Hematopoietic multipotent progenitor cell treated with erythropoietin and hydrocortisone succinate and interleukin-3 and kit ligand, for 15 days (in vitro differentiated cells): Measurements from ENCODE around the gene C11orf24.
"Not testable (repeated sequence)": the region's sequence is repeated elsewhere in the genome, so short reads cannot be mapped to it uniquely, and the experiment has no call there.

Experiments used
- DNase-seq: peaks from one replicate; pipeline ENCODE4 v3.0.0-alpha.2; 2015; ENCODE audit warnings: low spot score

Gene C11orf24

DNA sequence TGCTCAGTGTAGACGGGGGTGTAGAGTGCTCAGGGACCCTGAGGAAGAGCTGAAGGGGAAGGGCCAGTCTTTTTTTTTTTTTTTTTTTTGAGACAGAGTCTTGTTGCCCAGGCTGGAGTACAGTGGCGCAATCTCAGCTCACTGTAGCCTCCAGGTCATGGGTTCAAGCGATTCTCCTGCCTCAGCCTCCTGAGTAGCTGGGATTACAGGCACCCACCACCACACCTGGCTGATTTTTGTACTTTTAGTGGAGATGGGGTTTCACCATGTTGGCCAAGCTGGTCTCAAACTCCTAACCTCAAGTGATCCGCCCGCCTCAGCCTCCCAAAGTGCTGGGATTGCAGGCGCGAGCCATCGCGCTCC is 27.7 kb upstream of the C11orf24 start:
- DNase-seq = not testable (repeated sequence)

GRCh38 chr11:68298659-68299516 is 27.1 kb upstream of the C11orf24 start:
- DNase-seq = no peak

- DNase-seq = peak; percentile 75
These were observed 26.3 kb upstream of the C11orf24 start for GRCh38 chr11:68297812-68298658.

DNA sequence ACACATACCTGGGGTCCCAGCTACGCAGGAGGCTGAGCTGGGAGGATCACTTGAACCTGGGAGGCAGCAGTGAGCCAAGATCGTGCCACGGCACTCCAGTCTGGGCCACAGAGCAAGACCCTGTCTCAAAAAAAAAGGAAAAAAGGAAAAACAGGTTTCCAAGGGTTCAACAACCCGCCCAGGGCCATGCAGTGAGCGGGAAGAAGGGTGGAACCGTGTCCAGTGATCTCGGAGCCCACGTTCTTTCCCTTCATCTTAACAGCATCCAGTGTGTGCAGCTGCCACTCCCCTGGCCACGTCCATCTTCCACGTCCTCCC is 25.7 kb upstream of the C11orf24 start:
- no peak for DNase-seq

DNA sequence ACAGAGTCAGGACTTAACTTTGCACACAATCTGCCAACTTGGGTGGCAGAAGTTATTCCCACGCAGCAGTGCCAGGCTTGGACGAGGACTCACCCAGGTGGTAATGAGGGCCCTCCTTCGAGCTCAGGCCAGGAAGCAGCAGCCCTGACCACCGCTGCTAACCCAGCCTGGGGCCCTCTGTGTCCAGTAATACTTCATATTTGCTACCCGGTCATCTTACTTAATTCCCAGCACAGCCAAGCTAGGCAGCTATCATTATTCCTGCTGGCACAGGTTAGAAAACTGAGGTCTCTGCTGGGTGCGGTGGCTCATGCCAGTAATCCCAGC is 25.2 kb upstream of the C11orf24 start:
- DNase-seq = no peak

- no peak for DNase-seq
These were observed 24.7 kb upstream of the C11orf24 start for GRCh38 chr11:68296344-68297051.

DNA sequence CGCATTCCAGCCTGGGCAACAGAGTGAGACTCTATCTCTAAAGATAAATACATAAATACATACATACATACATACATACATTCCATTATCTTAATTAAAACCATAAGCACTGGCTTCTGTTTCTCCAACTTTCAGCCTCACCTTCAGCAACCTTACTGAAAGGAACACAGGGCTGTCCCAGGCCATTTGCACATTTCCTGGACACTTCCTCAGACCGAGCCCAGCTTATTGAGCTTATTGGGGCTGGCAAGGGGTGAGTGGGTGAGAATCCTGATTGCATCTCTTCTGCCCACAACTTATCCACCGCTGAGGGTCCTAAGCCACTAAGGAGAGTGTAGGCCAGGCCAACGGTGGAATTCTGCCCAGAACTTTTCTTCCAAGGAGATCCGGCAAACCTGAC is 24.2 kb upstream of the C11orf24 start:
- no peak for DNase-seq

- DNase-seq = no peak
These were observed 23.5 kb upstream of the C11orf24 start for GRCh38 chr11:68295271-68295670.

- DNase-seq = no peak
These were observed 21.9 kb upstream of the C11orf24 start for GRCh38 chr11:68293708-68294107.

DNA sequence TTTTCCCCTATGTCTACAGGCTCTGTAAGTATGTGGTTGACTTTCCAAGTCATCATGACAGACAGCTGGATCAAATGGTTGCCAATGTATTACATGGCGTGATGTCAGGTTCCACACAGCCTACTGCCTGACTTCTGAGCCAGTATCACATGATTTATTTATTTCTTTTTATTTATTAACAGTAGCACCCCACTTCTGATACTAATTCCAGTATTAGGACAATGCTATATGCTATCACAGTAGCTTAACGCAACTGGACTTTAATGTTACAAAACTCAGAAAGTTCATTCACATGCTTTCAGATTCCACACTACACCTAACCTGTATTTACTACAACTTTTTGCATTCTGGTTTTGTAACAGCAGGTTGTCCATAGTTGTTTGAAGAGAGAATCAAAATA is 17.7 kb upstream of the C11orf24 start:
- no peak for DNase-seq

DNA sequence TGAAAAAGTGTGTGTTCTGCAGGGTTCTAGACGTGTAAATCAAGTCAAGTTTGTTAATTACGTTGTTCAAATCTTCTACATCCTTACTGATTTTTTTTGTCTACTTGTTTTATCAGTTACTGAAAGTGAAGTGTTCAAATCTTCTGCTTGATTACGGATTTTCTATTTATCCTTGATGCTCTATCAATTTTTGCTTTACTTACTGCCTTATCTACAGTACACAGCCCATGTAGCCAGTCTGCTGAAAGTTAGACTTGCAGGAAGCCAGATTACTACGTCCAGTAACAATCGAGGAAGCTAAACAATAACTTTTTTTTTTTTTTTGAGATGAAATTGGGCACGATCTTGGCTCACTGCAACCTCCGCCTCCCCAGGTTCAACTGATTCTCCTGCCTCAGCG is 15.6 kb upstream of the C11orf24 start:
- no peak for DNase-seq

DNA sequence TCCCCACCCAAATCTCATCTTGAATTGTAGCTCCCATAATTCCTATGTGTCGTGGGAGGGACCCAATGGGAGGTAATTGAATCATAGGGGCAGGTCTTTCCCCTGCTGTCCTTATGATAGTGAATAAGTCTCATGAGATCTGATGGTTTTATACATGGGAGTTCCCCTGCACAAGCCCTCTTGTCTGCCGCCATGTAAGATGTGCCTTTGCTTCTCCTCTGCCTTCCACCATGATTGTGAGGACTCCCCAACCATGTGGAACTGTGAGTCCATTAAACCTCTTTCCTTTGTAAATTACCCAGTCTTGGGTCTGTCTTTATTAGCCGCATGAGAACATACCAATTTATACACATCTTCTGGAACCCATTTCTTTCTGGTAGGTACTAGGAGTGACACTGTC is 12.8 kb upstream of the C11orf24 start:
- DNase-seq = not testable (repeated sequence)

DNA sequence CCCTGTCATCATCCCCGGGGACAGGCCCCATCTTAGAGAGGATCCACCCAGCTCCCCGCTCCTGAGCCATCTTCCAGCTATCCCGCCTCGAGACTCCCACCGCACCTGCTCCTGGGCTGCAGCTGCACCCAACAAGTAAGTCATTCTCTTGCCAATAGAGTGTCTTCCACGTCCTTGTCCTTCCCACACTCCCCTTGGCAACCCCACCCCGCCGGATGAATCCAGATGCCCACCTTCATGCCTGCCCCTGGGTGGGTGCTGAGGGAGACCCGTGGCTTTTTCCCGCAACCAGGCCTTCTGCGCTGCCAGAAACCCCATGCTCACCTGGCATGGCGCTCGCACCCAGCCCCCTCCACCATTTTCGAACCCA is 11.1 kb upstream of the C11orf24 start:
- no peak for DNase-seq

GRCh38 chr11:68282141-68282860 is 10.5 kb upstream of the C11orf24 start:
- DNase-seq = no peak

GRCh38 chr11:68279676-68280075 is 7.9 kb upstream of the C11orf24 start:
- no peak for DNase-seq

DNA sequence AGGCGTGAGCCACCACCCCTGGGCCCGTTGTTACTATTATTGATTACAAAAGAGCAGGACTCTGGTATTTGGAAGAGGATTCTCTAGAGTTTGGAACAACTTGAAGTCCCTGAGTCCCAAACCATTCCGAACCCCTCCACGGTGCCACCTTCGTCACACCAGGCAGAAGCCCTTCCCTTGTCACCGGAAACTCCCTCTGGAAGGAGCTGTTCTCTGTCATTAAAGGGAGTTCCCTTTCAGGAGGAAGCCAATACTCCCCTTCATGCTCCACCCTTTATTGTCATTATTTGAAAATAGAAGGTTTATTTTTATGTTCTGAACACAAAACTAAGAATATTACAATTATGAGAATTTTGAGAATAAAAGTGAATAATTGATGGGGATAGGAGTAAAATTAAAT is 5.1 kb upstream of the C11orf24 start:
- no peak for DNase-seq

DNA sequence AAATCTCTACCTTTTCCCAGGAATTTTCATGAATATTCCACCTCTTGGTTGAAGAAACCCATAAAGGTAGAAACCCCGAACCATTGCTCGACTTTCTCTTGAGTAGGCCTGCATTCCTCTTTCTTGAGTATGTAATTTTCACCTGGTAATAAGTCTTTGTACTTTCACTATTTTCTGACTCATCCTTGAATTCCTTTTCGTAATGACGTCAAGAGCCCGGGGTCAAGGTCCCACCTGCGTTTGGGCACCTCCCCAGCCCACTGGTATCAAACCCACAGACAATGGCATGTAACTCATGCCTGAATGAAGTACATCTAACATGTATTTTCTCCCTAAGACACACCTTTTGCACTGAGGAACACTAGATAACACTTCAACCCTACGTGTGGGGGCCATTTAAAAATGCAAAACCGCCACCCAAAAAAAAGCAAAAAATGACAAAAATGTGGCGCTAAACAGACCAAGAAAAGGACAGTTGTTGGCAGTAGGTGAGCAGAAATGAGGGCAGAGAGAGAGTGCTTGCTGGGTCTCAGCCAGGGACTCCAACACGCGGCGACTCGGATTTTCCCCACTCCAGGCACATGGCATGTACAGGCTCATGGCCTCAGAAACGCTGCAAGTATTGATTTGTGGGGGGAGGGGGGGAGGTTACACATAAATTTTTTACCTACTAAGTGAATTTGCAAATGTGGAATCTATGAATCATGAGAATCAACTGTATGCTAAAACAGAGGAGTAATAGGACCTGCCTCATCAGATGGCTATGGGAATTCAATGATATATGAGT is 4.1 kb upstream of the C11orf24 start:
- DNase-seq = no peak

- no peak for DNase-seq
These were observed 2.5 kb upstream of the C11orf24 start for GRCh38 chr11:68274306-68274705.

DNA sequence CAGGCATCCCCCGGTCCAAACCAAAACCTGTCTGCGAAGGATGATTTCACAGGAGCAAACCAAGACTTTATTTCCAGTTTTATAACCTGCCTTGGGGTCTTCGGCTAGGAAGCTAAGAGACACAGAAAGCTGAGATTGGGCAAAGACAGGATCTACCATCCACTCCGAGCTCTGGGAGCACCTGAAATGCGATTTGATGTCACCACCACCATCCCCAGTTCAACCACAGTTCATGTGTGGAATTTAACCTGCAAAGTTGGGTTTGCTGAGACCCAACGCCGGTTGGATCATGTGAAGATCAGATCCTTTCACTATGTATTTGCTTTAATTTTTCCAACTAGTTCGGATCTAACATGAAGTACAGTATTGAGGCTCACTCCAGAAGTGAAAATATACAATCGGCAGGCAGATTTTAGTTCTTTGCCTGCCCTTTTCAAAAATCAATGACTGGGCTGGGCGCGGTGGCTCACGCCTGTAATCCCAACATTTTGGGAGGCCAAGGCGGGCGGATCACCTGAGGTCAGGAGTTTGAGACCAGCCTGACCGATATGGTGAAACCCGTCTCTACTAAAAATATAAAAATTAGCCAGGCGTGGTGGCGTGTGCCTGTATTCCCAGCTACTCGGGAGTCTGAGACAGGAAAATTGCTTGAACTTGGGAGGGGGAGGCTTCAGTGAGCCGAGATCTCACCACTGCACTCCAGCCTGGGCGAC is 1.4 kb upstream of the C11orf24 start:
- no peak for DNase-seq

DNA sequence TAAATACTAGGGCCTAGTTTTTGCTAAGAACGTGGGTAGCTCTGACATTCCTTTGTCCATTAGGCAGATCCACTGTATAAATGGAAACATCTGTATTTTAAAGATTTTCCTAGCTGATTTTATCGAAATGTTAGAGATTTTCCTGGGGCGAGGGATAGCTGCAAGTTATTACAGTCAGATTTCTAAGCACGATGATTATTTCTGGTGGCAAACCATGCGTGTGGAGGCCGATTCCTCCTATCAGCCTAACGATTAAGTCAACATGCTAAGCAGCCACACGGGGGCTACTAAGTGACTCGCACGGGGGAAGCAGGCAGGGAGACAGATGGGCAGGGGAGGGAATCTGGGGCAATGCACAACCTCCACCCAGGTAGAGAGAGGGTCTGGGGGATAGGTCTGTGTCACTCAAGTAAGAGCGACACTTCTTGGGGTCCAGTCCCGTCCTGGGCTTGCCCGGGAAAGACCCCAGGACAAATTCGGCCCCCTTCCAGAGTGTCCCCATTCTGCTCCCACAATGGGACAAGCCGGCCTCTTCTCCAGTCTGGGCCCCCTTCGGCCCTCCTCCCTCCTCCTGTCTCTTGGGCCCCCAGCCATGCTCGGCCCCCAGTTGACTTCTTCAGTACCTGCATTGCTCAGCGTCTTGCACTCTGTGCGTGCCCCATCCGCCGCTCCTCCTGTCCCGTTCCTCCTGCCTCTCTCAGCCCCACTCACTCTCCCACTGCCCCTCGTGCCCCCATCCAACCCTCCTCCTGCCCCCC is 571 bp downstream of the C11orf24 start:
- peak; percentile 63 for DNase-seq
